ENCODE measurements around the gene TENT5A.

Gene TENT5A

DNA sequence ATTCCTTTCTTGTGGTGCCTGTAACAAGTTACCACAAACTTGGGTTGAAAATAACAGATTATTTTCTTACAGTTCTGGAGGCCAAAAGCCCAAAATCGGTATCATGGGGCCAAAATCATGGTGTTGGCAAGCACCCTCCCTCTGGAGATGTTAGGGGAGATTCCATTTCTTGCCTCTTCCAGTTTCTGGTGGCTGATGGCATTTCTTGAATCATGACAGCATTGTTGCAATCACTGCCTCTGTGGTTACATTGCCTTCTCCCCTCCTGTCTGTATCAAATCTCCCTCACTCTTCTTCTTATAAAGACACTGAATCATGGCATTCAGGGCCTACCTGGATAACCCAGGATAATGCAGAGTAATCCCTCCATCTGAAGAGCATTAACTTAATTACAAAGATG, 17.9 kb upstream of the TENT5A start:
- no peak for DNase-seq

DNA sequence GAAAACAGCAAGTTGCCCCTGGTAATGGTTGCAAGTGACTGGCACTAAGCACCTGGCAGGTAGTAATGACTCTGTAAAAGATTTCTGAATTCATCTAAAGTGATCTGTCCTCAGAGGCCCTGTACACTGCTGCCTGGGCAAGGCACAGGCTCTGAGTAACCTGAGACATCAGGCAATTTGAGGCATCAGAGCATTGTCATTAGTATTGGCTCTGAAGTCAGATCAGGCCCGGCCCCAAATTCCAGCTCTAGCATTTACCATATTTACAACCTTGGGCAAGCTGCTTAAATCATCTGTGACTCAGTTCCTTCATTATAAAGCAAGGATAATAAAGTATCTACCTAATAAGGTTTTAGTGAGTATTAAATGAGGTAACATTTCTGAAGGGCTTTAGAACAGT, 17.3 kb upstream of the TENT5A start:
- DNase-seq = no peak

DNA sequence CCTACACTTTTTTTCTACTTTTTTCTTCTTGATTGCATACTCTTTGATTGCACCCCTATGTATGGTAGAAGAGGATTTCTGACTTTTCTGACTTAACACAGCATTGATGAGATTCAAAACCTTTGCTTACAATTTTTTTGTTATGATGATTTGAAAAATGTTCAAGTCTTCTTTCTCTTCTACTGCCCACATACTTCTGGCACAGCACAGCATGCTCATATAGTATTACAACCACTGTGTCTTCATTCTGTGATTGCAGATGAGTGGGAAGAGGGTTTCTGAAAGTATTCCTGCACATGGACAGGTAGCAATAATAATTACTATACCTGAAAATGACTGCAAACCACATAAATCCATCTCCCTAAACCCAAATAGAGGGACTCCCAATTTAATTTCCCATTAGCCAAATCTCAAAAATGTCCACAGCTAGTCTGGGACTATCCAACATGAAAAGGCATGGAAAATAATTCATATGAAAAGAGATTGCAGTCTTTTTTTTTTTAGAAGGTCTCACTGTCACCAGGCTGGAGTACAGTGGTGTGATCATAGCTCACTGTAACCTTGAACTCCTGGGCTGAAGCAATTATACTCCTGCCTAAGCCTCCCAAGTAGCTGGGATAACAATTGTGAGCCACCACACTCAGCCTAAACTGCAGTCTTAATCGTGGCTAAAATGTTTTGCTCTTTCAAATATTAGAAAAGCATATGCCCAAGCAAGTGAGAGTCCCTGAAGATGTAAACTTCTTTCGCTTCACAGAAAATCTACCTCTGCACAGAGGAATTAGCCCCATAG, 15.9 kb upstream of the TENT5A start:
- DNase-seq = no peak

DNA sequence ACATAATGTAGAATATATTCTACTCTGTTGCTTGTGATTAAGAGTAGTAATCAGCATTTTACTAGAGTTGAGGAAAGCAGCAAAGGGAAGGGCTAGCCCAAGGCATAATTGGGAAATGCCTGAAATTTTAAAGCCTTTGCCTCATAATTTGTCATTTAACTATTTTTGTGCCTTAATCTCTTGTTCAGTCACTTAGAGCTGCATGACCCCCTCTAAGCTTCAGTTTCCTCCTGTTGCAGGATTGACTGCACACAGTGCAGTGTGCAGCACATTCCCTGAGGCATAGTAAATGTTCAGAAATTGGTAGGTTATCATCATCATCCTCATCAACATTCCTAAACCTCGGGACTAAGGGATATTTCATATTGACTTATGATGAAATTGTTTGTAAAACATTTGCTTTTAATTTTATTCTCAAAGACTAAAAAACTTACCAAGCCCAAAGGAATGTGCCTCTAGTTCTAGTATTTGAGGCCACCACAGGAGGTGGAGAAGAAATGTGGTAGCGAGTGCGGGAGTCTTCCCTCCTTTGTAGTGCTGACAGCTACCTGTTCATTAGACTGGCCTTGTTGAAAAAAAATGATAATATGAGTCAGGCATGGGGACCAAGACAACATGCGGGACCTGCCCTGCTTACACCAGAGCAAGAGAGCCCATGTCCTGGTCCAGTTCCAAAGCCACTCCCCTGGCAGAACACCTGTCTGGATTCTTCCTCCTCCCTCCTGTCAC, 14.8 kb upstream of the TENT5A start:
- DNase-seq = peak; percentile 89

DNA sequence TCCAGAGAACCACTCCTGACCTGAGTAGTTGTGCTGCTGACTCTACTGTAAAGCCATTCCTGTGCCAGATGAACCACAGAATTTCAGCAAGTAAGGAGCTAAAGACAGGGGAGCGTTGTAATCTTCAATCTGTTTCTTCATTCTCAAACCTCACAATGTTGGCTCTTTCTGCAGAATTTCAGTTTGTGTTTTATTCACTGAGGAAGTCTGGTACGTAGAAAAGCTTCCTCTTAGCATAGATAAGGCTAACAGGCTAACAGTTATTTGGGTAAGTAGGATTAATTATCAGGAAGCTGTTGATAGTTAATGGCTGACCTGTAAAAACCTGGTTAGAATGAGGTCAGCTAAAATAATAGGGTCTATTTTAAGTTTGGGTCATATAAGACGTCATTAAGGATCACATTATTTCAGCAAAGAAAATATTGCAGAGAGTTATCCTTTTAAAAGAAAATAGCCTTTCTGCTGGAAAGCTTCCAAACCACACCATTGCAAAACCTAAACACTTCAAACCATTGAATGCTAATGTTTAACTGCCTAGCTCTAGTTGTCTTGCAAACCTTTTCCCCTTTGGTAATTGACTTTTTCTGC, 14.1 kb upstream of the TENT5A start:
- DNase-seq = peak; percentile 89

DNA sequence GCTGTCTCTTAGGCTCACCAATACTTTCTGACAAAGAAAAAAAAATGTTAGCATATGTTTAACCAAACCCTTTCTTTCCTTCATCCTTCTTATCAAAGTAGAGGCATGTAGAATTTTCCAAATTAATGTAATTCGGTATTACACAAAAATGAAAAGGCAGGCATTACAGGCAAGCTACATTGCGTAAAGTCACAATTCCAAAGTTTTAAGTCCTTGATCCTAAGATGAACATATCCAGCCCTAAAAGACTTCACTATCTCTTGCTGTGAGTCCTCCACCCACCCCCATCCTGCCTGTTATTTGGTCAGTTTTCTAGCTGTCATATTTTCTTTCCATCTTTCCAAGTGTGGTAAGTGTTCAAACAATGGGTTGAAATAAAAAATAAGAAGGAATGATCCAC, 12.1 kb upstream of the TENT5A start:
- DNase-seq = no peak

DNA sequence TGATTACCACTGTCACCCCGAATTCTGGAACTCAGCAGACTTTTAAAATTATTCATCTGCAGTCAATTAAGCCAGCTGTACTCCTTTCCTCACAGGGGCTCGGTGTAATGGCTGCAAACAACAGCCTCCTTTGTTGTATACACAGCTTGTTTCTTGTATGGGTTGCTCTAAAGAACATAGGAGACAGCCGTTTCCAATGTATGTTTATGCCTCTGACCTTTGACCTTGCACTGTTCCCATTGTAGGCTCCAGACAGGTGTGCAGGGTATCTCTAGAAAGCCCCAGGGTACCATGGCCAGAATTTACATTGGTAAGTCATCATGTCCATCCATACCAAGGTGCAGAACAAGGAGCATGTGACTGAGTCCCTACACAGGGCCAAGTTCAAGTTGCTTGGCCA, 11.5 kb upstream of the TENT5A start:
- DNase-seq = no peak

DNA sequence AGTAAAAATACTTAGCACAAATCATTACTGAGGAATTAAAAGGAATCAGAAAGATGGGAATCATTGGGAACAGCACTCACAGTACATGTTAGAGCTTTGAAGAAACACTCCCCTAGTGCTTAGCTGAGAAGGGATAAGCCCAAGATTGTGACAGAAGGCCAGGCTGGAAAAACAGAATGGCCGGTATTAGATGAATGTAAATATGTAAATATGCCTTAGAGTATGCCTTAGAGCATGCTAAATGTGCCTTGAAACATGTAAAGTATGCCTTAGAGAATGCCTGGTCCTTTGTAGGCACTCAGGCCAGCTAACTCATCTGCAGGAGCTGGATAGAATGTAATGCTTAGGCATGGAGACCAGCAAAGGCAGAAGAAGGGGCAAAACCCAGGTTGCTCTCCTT, 10.6 kb upstream of the TENT5A start:
- DNase-seq = peak; percentile 28

DNA sequence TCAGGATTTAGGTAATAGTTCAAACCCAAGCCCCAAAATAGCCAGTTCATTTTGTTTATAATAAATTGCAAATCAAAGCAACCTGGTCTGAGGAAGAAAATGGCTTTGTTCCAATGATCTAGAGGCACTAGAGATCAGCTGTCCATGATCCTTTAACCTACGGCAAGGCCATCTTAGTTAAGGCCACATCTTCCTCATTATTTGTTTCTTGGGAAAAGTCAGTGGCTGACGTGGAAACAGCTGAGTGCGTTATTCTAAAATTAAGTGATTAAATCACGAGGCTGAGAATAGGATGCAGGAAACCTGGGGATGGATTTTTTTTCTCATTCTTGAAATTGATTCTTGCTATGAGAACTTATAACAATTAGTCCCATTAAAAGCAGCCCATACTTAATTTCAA, 10.1 kb upstream of the TENT5A start:
- no peak for DNase-seq

DNA sequence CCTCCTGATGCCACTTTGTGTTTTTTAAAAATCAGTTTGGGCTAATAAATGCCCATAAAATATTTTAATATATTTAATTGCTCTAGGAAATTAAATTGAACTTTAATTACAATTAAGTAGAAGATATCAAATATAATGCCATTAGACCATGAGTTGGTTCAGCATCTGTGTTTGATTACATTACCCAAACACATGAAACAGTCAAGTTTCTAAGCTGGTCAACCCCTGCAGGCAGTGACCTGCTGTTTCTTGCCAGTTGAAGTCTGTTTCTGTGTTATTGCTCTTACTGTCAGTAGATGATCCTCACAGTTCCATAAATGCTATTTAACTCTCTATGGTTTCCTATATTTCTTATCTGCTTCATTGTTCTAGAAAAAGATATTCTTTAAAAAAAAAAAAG, 9.7 kb upstream of the TENT5A start:
- peak; percentile 38 for DNase-seq

DNA sequence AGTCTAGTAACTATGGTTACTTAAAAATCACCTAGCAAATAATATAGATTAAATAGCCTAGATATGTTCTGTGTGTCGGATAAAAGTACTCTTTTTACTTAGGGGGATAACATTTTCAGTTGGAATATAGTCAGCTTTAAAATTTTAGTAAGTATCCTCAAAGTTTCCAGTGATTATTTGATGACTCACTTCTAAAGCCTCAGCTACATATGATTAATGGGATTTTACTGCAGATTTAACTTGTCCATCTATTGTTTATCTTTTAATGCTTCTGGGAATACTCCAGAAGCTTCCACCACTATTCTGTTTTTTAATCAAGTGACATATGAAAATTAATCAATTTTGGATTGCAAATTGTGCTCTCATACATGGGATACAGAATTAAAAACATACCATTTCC, 8.7 kb upstream of the TENT5A start:
- DNase-seq = peak; percentile 78

DNA sequence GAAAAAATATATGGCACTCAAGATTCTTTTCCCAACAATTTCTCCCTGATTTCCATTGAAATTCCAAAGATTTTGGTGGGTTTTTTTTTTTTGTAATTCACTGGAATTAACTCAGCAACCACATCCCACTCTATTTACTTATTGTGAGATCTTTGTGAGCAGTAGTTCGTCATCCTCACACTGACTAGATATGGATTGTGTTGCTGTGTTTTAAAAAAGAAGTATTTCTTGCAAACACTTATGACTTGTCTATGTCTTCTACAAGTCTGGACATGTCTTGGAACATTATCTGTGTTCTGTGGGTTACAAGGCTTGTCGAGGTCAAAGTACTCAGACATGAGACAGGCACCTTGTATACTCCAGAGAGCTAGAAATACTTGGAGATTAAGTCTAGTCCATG, 7.3 kb upstream of the TENT5A start:
- DNase-seq = peak; percentile 25

DNA sequence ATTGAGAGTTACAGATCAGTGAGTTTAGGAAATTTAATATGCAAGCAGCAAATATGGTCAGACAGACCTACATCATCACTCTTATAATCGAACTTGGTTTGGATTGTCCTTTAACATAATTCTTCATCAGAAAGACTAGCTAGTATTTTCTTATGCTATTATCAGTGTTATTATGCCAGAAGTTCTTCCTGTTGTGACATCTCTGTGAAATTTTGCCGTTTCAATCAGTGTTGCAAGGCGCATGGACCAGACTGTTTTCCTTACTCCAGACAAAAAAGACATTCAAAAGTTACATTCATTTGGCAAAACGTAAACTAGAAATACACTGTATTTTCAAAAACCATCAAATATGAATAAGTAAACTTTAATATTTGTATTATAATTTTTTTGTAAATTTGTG, 5.7 kb upstream of the TENT5A start:
- DNase-seq = no peak

DNA sequence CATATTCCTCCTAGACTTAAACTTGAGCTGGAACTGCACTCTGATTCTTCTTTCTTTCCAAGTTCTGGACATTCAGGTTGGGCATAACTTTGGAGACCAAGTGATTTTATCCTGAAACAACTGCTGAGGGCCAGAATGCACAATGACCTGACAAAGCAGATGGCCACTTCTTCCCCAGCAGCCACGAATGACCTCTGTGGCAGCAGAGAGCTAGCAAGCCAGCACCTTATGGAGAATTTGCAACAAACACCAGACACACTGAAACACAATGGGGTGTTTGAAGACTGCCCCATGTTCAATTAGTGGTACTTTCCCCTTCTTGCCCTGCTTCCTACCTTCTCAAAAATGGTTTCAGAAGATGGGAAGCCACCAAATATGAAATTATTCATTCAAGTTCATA, 4.2 kb upstream of the TENT5A start:
- no peak for DNase-seq

DNA sequence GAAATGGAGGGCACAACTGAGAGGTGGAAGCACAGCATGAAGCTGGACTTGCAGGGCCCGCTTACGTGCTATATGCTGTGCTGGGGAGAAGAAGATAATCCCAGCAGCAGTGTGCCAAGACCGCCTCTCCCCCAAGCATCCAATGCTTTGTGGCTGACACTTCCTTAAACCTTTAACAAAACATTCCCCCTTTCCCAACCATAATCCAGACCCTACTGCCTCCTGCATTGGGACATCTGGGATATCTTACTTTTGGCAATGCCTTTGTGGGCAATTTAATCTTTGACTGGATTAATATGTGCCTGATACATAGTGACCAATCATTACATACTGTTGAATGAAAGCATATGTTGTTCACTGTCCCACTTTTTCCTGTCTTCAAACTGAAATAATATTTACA, 3.1 kb upstream of the TENT5A start:
- DNase-seq = peak; percentile 51

DNA sequence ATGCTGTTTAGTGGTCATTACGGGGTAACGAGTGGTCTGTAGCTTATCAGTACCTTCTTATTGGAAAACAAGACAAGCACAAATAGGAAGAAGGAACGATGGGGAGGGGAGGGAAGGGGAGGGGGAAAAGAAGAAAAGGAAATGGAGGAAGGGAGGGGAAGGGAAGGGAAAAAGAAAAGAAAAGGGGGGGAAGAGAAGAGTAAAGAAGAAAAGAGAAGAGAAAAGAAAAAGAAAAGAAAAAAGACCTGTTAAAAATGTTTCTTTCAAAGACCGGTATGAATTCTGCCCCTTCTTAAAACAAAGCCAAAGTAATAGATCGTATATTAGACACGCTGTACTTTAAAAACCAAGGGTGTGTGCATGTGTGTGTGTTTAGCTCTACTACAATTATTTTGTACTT, 2.4 kb upstream of the TENT5A start:
- no peak for DNase-seq

DNA sequence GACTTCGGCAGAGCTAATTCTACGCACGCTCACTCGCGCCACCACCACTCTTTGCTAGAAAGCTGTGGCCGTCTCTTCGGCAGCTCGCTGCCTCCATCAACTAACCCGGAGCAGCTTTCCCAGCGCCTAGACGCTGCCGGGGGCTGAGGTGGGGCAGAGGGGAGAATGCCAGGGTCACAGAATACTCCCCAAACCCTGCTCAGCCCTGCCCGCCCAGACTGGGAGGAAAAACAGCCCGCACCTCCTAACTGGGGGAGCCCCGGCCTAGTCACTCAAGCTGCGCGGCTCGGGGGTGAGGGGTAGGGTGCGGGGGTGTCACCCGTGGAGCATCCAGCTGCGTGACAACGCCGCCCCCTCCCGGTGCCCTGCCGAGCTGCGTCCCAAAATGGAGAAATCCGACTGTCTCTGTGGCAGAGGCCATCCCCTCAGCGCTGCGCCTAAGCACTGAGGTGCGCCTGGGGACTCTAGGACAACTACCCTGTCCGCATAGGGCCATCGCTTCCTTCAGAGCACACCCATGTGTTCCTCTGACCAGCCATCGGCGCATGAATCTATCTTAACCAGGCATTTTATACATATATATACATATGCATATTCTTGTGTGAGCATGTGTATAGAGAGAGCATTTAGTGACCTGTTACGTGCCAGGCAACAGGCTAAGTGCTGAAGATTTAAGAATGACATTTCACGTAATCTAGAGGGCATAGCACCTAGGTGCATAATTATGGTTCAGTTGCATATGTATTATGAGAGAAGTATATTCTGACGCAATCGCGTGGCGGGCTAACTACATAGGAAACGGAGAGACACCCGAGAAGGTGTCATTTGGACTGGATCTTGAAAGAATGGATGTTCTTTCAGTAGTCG, 1.5 kb upstream of the TENT5A start:
- DNase-seq = peak; percentile 71

DNA sequence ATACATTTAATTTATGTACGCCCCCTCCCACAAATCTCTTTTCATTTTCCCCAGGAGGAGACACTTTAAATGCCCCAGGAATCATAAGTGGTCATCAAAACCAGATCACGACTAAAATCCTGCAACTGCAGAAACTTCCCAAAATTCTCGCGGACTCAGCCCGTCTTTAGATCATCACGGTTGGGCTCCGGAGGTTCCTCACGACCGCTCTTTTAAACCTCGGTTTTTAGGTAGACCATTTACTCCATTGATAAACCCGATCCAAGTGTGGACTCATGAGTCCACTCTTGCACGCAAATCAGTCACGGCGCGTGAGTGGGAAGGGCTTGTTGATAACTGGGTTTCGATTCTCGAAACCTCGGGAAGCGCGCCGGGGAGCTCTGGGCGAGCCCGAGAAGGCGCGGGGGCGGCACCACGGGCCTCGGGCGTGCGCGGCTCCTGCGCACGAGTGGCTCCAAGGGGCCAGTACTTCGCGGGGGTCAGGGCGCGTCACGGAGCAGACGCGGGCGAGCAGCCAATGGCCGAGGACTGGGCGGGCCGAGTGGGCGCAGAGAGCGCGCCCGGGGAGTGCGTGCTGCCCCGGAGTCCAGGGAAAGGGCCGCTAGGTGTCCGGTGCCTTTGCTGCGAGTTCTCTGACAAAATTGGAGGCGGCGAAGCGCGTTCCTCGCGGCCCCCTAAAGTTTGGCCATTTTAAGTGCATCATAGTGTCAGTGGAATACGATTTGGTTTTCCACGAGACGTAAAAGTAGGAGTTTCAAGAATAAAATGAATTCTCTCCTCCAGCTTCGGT, 635 bp upstream of the TENT5A start:
- DNase-seq = peak; percentile 89

DNA sequence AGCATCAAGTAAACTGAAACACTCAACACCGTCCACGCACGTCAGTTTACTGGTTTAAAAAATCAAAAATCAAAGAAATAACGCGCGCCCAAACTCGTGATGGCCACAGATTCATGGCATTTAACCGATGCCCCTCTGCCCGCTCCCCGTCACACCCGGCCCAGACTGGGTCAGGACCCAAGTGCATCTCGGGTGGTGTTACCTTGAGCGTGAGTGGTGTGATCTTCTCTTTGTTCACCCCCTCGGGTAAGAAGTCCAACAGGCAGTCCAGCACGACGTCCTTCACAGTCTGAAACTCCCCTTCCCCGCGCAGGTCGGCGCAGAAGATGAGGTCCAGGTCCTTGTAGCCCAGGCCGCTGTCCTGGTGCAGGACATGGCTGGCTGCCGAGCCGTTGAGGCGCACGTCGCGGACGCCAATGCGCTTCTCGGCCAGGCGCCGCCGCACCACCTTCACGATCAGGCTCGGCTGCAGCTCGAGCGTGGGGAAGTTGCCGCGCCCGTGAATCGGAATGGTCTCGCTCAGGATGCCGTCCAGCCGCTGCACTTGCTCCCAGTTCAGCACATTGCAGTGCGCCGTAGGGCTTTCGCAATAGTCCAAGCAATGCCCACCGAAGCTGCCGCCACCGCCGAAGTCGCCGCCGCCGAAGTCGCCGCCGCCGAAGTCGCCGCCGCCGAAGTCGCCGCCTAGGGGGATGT, 945 bp downstream of the TENT5A start:
- peak; percentile 51 for DNase-seq

DNA sequence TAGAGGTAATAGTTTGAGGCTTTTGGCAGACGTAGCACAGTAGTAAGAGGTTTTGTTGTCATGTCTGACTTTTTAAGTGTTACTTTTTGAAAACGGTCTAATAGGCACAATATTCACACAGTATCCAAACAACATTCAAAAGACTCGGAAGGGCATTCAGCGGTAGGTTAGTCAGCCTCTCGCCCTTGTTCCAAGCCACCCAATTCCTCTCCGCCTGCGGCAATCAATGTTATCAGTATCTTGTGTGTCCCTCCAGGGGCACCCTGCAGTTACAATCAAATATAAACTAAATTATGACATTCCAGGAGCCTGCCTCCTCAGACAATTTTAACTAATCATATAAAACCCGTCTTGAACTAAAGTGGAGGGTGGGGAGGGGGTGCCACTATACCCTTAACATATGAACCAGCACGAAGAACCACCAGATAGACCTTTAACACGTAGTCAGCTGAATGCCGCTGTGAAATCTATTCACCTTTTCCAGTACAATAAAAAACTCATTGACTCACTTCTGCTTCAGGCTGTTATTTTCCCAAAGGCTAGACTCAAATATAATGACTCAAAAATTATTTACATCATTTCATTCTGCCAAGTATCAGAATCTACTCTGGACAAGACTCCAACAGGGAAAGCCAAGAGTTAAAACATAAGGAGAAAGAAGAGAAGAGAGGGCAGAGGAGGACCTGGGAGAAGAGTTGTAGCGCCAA, 1.6 kb downstream of the TENT5A start:
- DNase-seq = peak; percentile 33

DNA sequence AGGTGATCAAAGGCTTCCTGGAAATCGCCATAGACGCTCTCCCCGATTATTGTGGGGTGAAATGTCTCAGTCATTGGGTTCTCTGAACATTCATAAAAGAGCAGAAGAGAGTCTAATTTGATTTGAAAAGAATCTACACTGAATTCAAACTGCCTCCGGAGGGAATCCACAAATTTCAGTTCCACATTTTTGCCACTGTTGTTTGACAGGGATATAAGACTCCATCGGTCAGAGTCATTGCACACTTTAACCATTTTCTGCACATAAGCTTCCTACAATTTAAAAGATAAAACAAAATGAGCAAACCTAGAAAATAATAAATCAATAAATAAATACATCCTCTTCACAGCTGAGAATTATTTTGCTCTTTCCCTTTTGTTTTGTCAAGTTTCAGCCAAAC, 2.3 kb downstream of the TENT5A start:
- DNase-seq = no peak
